ENCODE measurements around the gene CMTM3. TPM values are rescaled to one million over a fixed set of nuclear protein-coding genes. Genes with fewer than 3 reads are reported as not detected.

The CMTM3 gene
- total RNA-seq, 1 experiment from 2014 or later, result 19.7 TPM

GRCh38 chr16:66652661-66653360 lies 48.3 kb downstream of the CMTM3 start:
- Histone ChIP-seq H3K4me1 (ENCODE audit: low read length) (peaks cover 5% of the 10 kb centered on the region), H3K4me2 (ENCODE audit: low read depth, low read length, poor library complexity, severe bottlenecking) (no peak overlapping the region), H3K9ac (ENCODE audit: low read length) (no peak overlapping the region), H3K9me3 (ENCODE audit: low read length) (no peaks in the 10 kb centered on the region), H3K27me3 (ENCODE audit: low read length) (no peaks in the 10 kb centered on the region), H4K20me1 (ENCODE audit: insufficient read depth, low read depth, low read length) (no peaks in the 10 kb centered on the region), H2AFZ (ENCODE audit: low read length) (no peak overlapping the region), H3K36me3 (ENCODE audit: insufficient read depth, low read length) (no peaks in the 10 kb centered on the region), H3K79me2 (ENCODE audit: low read length) (no peaks in the 10 kb centered on the region), H3K27ac (ENCODE audit: low read length) (no peak overlapping the region), H3K9me2 (replicated peaks; ENCODE audit: insufficient read depth, low read length) (no peaks in the 10 kb centered on the region), H3K4me3 (ENCODE audit: low read length) (no peak overlapping the region)
- DNase-seq, result no peak

GRCh38 chr16:66653581-66654350 lies 49.3 kb downstream of the CMTM3 start:
- Histone ChIP-seq H3K79me2 (ENCODE audit: low read length) (no peaks in the 10 kb centered on the region), H3K9me3 (ENCODE audit: low read length) (no peaks in the 10 kb centered on the region), H3K36me3 (ENCODE audit: insufficient read depth, low read length) (no peaks in the 10 kb centered on the region), H3K9ac (ENCODE audit: low read length) (no peak overlapping the region), H3K4me3 (ENCODE audit: low read length) (no peak overlapping the region), H3K4me2 (ENCODE audit: low read depth, low read length, poor library complexity, severe bottlenecking) (no peak overlapping the region), H2AFZ (ENCODE audit: low read length) (no peak overlapping the region), H3K27me3 (ENCODE audit: low read length) (no peaks in the 10 kb centered on the region), H3K27ac (ENCODE audit: low read length) (no peak overlapping the region), H3K4me1 (ENCODE audit: low read length) (peaks cover 5% of the 10 kb centered on the region), H3K9me2 (replicated peaks; ENCODE audit: insufficient read depth, low read length) (no peaks in the 10 kb centered on the region), H4K20me1 (ENCODE audit: insufficient read depth, low read depth, low read length) (no peaks in the 10 kb centered on the region)
- DNase-seq, result no peak

GRCh38 chr16:66656547-66656946 lies 52.0 kb downstream of the CMTM3 start:
- Histone ChIP-seq H3K27ac (ENCODE audit: low read length) (no peak overlapping the region), H3K4me3 (ENCODE audit: low read length) (no peak overlapping the region), H3K36me3 (ENCODE audit: insufficient read depth, low read length) (no peaks in the 10 kb centered on the region), H3K9me3 (ENCODE audit: low read length) (no peaks in the 10 kb centered on the region), H3K9me2 (replicated peaks; ENCODE audit: insufficient read depth, low read length) (no peaks in the 10 kb centered on the region), H3K79me2 (ENCODE audit: low read length) (no peaks in the 10 kb centered on the region), H3K4me1 (ENCODE audit: low read length) (no peaks in the 10 kb centered on the region), H3K4me2 (ENCODE audit: low read depth, low read length, poor library complexity, severe bottlenecking) (no peak overlapping the region), H3K9ac (ENCODE audit: low read length) (no peak overlapping the region), H4K20me1 (ENCODE audit: insufficient read depth, low read depth, low read length) (no peaks in the 10 kb centered on the region), H2AFZ (ENCODE audit: low read length) (no peak overlapping the region), H3K27me3 (ENCODE audit: low read length) (no peaks in the 10 kb centered on the region)
- no peak for DNase-seq

- H3K79me2 ChIP-seq (ENCODE audit: low read length), result no peaks in the 10 kb centered on the region
- H3K4me2 ChIP-seq (ENCODE audit: low read depth, low read length, poor library complexity, severe bottlenecking), result no peak overlapping the region
- H3K36me3 ChIP-seq (ENCODE audit: insufficient read depth, low read length), result no peaks in the 10 kb centered on the region
- no peak overlapping the region for H2AFZ ChIP-seq (ENCODE audit: low read length)
- H3K4me1 ChIP-seq (ENCODE audit: low read length), result no peaks in the 10 kb centered on the region
- H4K20me1 ChIP-seq (ENCODE audit: insufficient read depth, low read depth, low read length), result no peaks in the 10 kb centered on the region
- no peak overlapping the region for H3K9ac ChIP-seq (ENCODE audit: low read length)
- no peaks in the 10 kb centered on the region for H3K9me3 ChIP-seq (ENCODE audit: low read length)
- H3K27me3 ChIP-seq (ENCODE audit: low read length), result no peaks in the 10 kb centered on the region
- H3K9me2 ChIP-seq (replicated peaks; ENCODE audit: insufficient read depth, low read length), result no peaks in the 10 kb centered on the region
- DNase-seq, result no peak
- no peak overlapping the region for H3K4me3 ChIP-seq (ENCODE audit: low read length)
- no peak overlapping the region for H3K27ac ChIP-seq (ENCODE audit: low read length)
Observed at GRCh38 chr16:66658143-66658859, 53.8 kb downstream of the CMTM3 start.

- Histone ChIP-seq H3K9me3 (ENCODE audit: low read length) (no peaks in the 10 kb centered on the region), H3K9ac (ENCODE audit: low read length) (no peak overlapping the region), H3K4me1 (ENCODE audit: low read length) (no peaks in the 10 kb centered on the region), H2AFZ (ENCODE audit: low read length) (no peak overlapping the region), H3K79me2 (ENCODE audit: low read length) (no peaks in the 10 kb centered on the region), H3K4me3 (ENCODE audit: low read length) (no peak overlapping the region), H3K27me3 (ENCODE audit: low read length) (no peaks in the 10 kb centered on the region), H3K4me2 (ENCODE audit: low read depth, low read length, poor library complexity, severe bottlenecking) (no peak overlapping the region), H3K36me3 (ENCODE audit: insufficient read depth, low read length) (no peaks in the 10 kb centered on the region), H3K9me2 (replicated peaks; ENCODE audit: insufficient read depth, low read length) (no peaks in the 10 kb centered on the region), H4K20me1 (ENCODE audit: insufficient read depth, low read depth, low read length) (no peaks in the 10 kb centered on the region), H3K27ac (ENCODE audit: low read length) (no peak overlapping the region)
- no peak for DNase-seq
Observed at GRCh38 chr16:66658860-66659190, 54.3 kb downstream of the CMTM3 start.

GRCh38 chr16:66660422-66661209 lies 56.1 kb downstream of the CMTM3 start:
- H3K79me2 ChIP-seq (ENCODE audit: low read length), result no peaks in the 10 kb centered on the region
- no peaks in the 10 kb centered on the region for H3K9me2 ChIP-seq (replicated peaks; ENCODE audit: insufficient read depth, low read length)
- no peaks in the 10 kb centered on the region for H4K20me1 ChIP-seq (ENCODE audit: insufficient read depth, low read depth, low read length)
- no peak overlapping the region for H3K27ac ChIP-seq (ENCODE audit: low read length)
- no peak overlapping the region for H2AFZ ChIP-seq (ENCODE audit: low read length)
- no peak for DNase-seq
- H3K4me2 ChIP-seq (ENCODE audit: low read depth, low read length, poor library complexity, severe bottlenecking), result no peak overlapping the region
- H3K36me3 ChIP-seq (ENCODE audit: insufficient read depth, low read length), result no peaks in the 10 kb centered on the region
- no peaks in the 10 kb centered on the region for H3K9me3 ChIP-seq (ENCODE audit: low read length)
- no peaks in the 10 kb centered on the region for H3K27me3 ChIP-seq (ENCODE audit: low read length)
- H3K4me1 ChIP-seq (ENCODE audit: low read length), result no peaks in the 10 kb centered on the region
- no peak overlapping the region for H3K4me3 ChIP-seq (ENCODE audit: low read length)
- no peak overlapping the region for H3K9ac ChIP-seq (ENCODE audit: low read length)

- H3K4me1 ChIP-seq (ENCODE audit: low read length), result no peaks in the 10 kb centered on the region
- H3K27me3 ChIP-seq (ENCODE audit: low read length), result no peaks in the 10 kb centered on the region
- no peak for DNase-seq
- H3K36me3 ChIP-seq (ENCODE audit: insufficient read depth, low read length), result no peaks in the 10 kb centered on the region
- H3K9ac ChIP-seq (ENCODE audit: low read length), result no peak overlapping the region
- no peak overlapping the region for H3K27ac ChIP-seq (ENCODE audit: low read length)
- H3K9me3 ChIP-seq (ENCODE audit: low read length), result no peaks in the 10 kb centered on the region
- no peak overlapping the region for H2AFZ ChIP-seq (ENCODE audit: low read length)
- H3K4me3 ChIP-seq (ENCODE audit: low read length), result no peak overlapping the region
- H3K9me2 ChIP-seq (replicated peaks; ENCODE audit: insufficient read depth, low read length), result no peaks in the 10 kb centered on the region
- H4K20me1 ChIP-seq (ENCODE audit: insufficient read depth, low read depth, low read length), result no peaks in the 10 kb centered on the region
- no peak overlapping the region for H3K4me2 ChIP-seq (ENCODE audit: low read depth, low read length, poor library complexity, severe bottlenecking)
- no peaks in the 10 kb centered on the region for H3K79me2 ChIP-seq (ENCODE audit: low read length)
Observed at GRCh38 chr16:66661210-66661560, 56.7 kb downstream of the CMTM3 start.
